OCI-LY7 (cell line): ENCODE data around the gene IRF2BP1.

Experiments
- CTCF ChIP-seq: fragments of 200-600 bp; sonication (generic); conservative IDR thresholded peaks from 2 replicates; pipeline ENCODE4 v1.5.1; 2014; ENCODE audit warnings: mild to moderate bottlenecking, antibody characterized with exemption, low read length, moderate library complexity, mixed read lengths
- EZH2phosphoT487 ChIP-seq: fragments of 200-600 bp; sonication (generic); IDR thresholded peaks from 2 replicates; pipeline ENCODE4 v1.6.1; 2018; ENCODE audit warnings: low read depth, borderline replicate concordance, mild to moderate bottlenecking, mixed run types, antibody characterized with exemption, low read length, moderate library complexity, mixed read lengths

- TF ChIP-seq EZH2phosphoT487 (no peak), CTCF (no peak)
Measured at GRCh38 chr19:45865269-45865948, 20.5 kb downstream of the IRF2BP1 start.
